ENCODE data around the gene ARF1. TPM values are rescaled to one million over a fixed set of nuclear protein-coding genes. Genes with fewer than 3 reads are reported as not detected.

ARF1 gene
- total RNA-seq, 2 experiments from 2014 or later = 373 to 392 TPM

DNA sequence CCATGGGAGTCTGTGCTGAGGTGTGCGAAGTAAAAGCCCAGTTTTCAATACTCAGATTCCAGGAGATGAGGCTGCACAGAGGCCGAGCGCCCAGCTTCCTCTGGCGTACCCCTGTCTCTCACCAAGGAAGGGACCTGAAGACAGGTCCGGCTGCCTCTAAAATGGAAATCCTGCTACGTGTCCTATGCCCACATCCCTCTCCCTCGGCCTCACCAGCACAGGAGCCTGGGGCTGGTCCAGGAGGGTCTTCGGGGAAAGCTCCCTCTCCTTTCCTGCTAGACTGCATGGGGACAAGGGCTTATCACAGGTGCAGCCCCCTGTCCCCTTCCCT lies 26.2 kb downstream of the ARF1 start:
- CTCF ChIA-PET = interaction anchor here (0.8 kb wide), 1 partner anchor 346 kb away, joined by 3 read pairs; no protein-coding TSS in a partner anchor
- POLR2A ChIA-PET = interaction anchor here (0.5 kb wide), 1 partner anchor 150 kb away, joined by 3 read pairs; no protein-coding TSS in a partner anchor

DNA sequence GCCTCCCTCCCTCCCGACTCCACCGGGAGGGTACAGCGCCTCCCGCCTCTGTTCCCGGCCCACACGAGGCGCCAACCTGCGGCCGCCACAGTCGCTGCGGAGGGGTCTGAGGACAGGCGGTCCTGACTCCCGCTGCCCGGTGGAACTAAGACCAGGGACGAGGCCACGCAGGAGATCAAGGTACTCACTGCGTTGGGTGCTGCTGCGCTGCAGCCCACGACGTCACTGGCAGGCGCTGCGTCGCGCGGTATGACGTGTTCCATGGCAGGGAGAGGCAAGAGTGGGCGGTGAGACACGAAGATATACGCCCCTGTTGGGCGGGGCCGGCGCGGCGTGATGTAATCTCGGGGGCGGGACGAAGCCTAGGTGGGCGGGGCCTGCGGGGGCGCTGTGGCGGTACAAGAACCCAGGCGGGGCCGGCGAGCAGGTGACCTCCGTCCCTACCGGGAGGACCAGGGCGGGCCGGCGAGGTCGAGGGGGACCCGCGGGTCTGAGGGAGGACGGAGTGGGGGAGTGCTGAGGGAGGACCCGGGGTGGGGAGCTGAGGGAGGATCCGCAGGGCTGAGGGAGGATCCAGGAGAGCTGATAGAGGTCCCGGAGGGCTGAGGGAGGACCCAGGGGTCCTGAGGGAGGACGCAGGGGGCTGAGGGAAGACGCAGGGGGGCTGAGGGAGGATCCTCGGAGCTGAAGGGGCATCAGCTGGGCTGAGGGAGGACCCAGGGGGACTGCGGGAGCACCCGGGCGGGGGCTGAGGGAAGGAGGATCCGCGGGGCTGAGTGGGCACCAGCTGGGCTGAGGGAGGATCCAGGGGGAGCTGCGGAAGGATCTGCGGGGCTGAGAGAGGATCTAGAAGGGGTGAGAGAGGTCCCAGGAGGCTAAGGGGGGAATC lies 26.8 kb downstream of the ARF1 start, which contains the start of gene MRPL55:
TSS of gene MRPL55 (minus strand) at position 227 of the 889 bp plus-strand sequence. CDS start 1,039 bp downstream, outside the sequence.
- POLR2A ChIA-PET = interaction anchor here (0.7 to 2.5 kb wide), 4 partner anchors 11 to 348 kb away, joined by 3 to 6 read pairs (median 4); partner anchors contain the start of genes ARF1 and GUK1
- CTCF ChIA-PET = interaction anchor here (0.7 to 1.4 kb wide), 4 partner anchors 13 to 346 kb away, joined by 3 to 5 read pairs (median 3); no protein-coding TSS in a partner anchor

GRCh38 chr1:228109962-228110488 lies 27.5 kb downstream of the ARF1 start:
- POLR2A ChIA-PET = interaction anchor here (0.7 to 2.5 kb wide), 4 partner anchors 12 to 347 kb away, joined by 3 to 6 read pairs (median 4); partner anchors contain the start of genes ARF1 and GUK1

DNA sequence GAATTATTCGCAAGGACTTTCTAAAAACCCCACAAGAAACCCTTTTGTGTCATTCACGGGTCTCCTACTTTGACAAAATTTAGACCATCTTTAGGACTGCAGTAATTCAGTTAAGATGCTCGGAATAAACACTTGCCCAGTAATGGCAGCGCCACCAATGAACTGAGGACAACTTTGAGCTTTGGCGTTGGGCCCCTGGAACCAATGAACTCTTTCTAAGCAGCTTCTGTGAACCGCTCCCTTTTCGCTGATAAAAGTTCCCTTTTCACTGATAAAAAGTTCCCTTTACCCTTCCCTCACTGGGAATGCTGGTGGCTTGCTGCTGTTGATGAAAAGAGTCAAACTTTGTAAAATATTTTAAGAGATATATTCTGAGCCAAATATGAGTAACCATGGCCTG lies 28.0 kb downstream of the ARF1 start:
- CTCF ChIA-PET = interaction anchor here (1.2 to 1.4 kb wide), 3 partner anchors 11 to 106 kb away, joined by 3 to 9 read pairs (median 5); no protein-coding TSS in a partner anchor

More at GRCh38 chr1:228109962-228110488, 27.5 kb downstream of the ARF1 start:
- CTCF ChIA-PET = interaction anchor here (0.7 to 1.4 kb wide), 4 partner anchors 12 to 106 kb away, joined by 3 to 9 read pairs (median 4); no protein-coding TSS in a partner anchor

GRCh38 chr1:228111315-228111714 lies 28.8 kb downstream of the ARF1 start:
- ChIA-PET CTCF (interaction anchor here (1.4 kb wide), 1 partner anchor 20 kb away, joined by 9 read pairs; no protein-coding TSS in a partner anchor), POLR2A (interaction anchor here (2.5 kb wide), 1 partner anchor 29 kb away, joined by 6 read pairs; the partner anchor contains the start of gene GUK1)

More for the DNA sequence above, 28.0 kb downstream of the ARF1 start:
- POLR2A ChIA-PET = interaction anchor here (2.5 kb wide), 1 partner anchor 30 kb away, joined by 6 read pairs; the partner anchor contains the start of gene GUK1

DNA sequence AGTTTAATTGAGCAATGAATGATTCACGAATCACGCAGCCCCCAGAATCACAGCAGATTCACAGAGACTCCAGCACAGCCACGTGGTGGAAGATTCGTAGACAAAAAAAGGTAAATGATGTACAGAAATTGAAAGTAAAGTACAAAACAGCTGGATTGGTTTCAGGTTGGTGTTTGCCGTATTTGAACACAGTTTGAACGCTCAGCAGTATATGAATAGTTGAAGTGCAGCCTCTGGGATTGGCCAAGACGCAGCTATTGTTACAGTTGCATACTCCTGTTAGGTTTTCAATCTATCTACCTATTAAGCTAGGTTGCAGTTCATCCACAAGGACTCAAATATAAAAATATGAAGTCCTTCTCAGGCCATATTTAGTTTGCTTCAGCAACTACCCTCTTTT lies 29.7 kb downstream of the ARF1 start:
- CTCF ChIA-PET = no interaction called here
- POLR2A ChIA-PET = no interaction called here

- POLR2A ChIA-PET = no interaction called here
- CTCF ChIA-PET = no interaction called here
Measured at GRCh38 chr1:228112617-228113016, 30.1 kb downstream of the ARF1 start.

GRCh38 chr1:228114827-228115226 lies 32.3 kb downstream of the ARF1 start:
- POLR2A ChIA-PET = no interaction called here
- CTCF ChIA-PET = no interaction called here

GRCh38 chr1:228117335-228117734 lies 34.8 kb downstream of the ARF1 start:
- POLR2A ChIA-PET = no interaction called here
- CTCF ChIA-PET = no interaction called here

- POLR2A ChIA-PET = no interaction called here
- CTCF ChIA-PET = interaction anchor here (2.2 kb wide), 1 partner anchor 12 kb away, joined by 12 read pairs; no protein-coding TSS in a partner anchor
Measured at GRCh38 chr1:228118040-228118439, 35.5 kb downstream of the ARF1 start.

GRCh38 chr1:228120351-228120750 lies 37.8 kb downstream of the ARF1 start:
- POLR2A ChIA-PET = no interaction called here

DNA sequence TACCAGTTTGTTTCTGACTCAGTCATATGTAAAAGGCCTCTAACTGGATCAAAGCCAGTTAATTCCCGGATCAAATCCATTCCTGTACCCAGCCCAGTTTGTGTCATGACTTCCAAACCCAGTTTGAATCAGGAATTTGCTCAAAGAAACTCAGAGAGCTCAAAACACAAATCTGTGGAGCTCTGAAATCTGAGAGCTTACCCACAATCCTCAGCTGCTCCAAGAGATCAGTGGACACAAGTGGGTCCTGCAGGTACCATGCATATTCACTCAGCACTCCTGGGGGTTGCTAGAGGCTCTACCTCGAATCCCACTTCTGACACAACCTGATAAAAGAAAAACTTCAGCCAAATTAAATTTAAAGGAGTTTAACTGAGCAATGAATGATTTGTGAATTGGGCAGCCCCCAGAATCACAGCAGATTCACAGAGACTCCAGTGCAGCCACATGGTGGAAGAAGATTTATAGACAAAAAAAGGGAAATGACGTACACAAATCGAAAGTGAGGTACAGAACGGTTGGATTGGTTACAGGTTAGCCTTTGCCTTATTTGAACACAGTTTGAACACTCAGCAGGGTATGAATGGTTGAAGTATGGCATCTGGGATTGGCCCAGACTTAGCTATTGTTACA lies 38.5 kb downstream of the ARF1 start:
- CTCF ChIA-PET = no interaction called here
- POLR2A ChIA-PET = no interaction called here

More at GRCh38 chr1:228120351-228120750, 37.8 kb downstream of the ARF1 start:
- CTCF ChIA-PET = no interaction called here

GRCh38 chr1:228122921-228123441 lies 40.5 kb downstream of the ARF1 start:
- POLR2A ChIA-PET = interaction anchor here (0.6 kb wide), 1 partner anchor 336 kb away, joined by 3 read pairs; no protein-coding TSS in a partner anchor
- CTCF ChIA-PET = interaction anchor here (1.0 kb wide), 1 partner anchor 8 kb away, joined by 3 read pairs; no protein-coding TSS in a partner anchor

- POLR2A ChIA-PET = interaction anchor here (0.6 kb wide), 1 partner anchor 335 kb away, joined by 3 read pairs; no protein-coding TSS in a partner anchor
Measured at GRCh38 chr1:228123505-228123904, 41.0 kb downstream of the ARF1 start.

DNA sequence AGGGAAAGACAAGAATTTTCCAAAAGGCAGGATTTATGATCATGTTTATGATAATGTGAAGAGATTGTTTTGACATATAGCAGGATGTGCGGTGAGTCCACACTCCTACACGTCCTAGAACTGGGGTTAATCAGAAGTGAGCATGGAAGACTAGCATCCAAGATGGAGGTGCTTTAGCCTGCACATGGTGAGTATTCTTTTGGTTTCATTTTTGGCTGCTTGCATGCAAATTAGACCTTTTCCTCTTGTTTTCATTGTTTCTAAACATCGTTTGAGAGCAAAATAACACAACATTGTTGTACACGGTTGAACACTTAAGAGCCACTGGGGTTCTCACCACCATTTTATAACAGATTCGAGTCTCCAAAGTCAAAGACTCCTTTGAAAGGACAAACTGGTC lies 42.7 kb downstream of the ARF1 start:
- CTCF ChIA-PET = no interaction called here
- POLR2A ChIA-PET = no interaction called here

More at GRCh38 chr1:228123505-228123904, 41.0 kb downstream of the ARF1 start:
- CTCF ChIA-PET = no interaction called here

DNA sequence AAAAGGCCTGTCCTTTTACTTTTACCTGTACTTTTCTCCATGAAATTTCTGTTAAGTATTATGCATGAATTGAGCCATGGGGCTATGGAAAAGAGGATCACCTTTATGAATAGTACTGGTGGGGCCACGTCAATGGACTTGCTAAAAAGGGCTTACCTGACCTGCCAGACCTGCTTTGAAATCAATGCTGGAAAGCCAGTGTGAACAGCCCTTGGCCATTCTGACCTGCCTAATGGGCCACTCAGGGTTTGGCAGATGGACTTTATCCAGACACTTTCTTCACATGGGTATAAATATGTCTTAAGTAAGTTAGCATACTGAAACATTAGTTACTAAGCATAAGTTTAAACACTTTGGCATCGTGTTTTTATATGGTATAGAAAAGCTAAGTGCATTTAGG lies 49.3 kb downstream of the ARF1 start:
- POLR2A ChIA-PET = no interaction called here
- CTCF ChIA-PET = interaction anchor here (1.6 to 2.6 kb wide), 4 partner anchors 13 to 82 kb away, joined by 4 to 22 read pairs (median 9); partner anchors contain the start of gene IBA57

- CTCF ChIA-PET = interaction anchor here (0.6 to 1.4 kb wide), 2 partner anchors 33 to 1105 kb away, joined by 3 to 5 read pairs; no protein-coding TSS in a partner anchor
- POLR2A ChIA-PET = no interaction called here
Measured at GRCh38 chr1:228134591-228134990, 52.1 kb downstream of the ARF1 start.

- POLR2A ChIA-PET = interaction anchor here (1.2 kb wide), 1 partner anchor 30 kb away, joined by 3 read pairs; no protein-coding TSS in a partner anchor
- CTCF ChIA-PET = interaction anchor here (0.6 to 2.2 kb wide), 3 partner anchors 11 to 138 kb away, joined by 3 to 5 read pairs (median 5); partner anchors contain the start of gene IBA57
Measured at GRCh38 chr1:228136901-228137300, 54.4 kb downstream of the ARF1 start.

Measured in activated CD8-positive, alpha-beta memory T cell treated with anti-CD3 and anti-CD28 coated beads for 36 hours (primary cell).